AML-193 (cell line): ENCODE measurements around the gene CFL2.
"Not testable (repeated sequence)": the region's sequence is repeated elsewhere in the genome, so short reads cannot be mapped to it uniquely, and the experiment has no call there.

Experiments used
- DNase-seq, 2 experiments: peaks; one replicate each; lab custom pipeline; 2025; lab: John Stamatoyannopoulos, UW

Gene CFL2

DNA sequence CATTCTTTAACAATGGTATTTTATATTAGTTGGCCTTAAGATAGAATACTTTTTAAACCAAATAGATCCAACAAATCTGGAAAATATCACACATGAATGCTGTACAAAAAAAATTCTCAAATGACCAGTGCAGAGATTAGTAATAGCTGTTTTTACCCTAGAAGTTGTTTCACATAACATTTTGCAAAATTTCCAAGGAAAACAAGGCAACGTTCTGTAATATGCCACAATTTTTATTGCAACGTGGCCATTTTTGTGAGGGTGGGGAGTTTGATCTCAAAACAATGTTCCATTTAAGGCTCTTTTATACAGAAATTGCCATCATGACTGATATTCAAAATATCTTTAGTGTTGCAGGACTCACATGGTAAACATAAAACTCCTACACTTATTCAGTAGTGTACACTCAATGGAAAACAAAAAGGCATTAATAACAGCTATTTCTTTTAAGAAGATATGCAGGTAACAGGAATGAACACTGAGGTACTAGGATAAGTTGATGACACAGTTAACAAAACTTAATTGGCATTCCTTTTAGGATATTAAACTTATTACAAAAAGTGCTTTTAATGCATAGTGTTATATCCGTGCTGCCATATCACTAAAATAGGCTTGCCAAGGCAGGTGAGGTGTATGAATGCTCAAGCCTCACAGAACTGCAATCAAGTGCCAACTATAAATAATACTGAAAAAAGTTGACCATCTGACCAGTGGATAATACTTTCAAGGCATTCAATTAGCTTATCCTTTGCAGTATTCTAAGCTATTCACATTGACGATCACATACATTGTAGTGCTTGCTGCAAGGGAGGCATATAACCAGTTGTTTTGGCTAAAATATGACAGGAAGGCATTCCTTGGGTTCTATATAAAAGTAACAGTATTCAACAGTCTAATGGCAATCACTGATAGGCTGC, 2.3 kb downstream of the CFL2 start:
- no peak for DNase-seq

DNA sequence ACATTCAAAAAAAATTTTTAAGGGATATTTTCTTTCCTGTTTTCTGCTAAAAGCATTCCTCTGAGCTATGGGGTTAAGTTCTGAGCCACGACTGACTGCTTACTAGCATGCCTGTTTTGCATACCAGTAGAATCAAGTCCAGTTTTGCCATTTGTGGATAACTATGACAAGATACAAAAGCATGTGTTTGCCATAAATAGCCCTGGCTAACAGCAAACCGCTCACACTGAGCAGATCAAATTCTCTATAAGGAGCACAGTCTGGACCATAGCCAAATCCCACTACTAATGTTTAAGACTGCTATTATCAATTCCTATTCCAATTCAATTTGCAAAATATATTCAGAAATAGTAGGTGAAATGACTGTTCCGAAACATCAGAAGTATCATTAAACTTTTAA, 3.2 kb downstream of the CFL2 start:
- DNase-seq: no peak

DNA sequence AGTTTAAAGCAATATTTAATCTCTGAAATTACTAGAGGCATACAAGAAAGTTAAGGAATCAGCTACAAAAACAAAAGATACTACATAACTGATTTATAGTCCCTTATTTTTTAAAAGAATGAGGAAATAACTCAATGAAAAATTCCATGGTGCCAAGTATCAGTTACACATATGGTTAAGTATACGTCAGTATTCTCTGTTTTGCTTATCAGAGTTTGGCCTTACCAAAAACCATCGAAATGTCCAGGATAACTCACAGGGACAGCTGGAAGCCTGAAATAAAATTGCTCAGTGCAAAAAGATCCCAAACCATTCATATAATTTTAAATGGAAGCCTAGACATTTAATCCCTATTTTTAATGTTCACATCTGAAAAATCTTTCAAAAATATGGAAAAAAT, 3.6 kb downstream of the CFL2 start:
- DNase-seq: no peak

DNA sequence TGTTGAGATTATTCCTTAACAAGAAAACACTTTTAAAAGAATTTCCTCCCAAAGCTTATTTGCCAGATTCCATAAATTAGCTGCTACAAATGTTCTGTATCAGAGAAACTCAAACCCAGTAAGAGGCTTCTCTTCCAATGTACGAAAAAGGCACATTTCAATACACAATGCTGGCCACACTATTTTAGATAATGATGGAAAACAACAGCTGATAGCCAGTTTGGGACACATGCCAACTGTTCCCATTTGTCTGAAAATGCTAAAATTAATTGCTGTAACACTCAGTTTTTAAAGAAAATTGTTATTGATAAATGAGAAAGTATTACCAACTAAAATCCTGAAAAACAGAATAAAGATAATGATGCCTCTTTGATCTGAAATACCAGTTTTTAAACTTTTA, 4.4 kb downstream of the CFL2 start:
- DNase-seq: no peak

DNA sequence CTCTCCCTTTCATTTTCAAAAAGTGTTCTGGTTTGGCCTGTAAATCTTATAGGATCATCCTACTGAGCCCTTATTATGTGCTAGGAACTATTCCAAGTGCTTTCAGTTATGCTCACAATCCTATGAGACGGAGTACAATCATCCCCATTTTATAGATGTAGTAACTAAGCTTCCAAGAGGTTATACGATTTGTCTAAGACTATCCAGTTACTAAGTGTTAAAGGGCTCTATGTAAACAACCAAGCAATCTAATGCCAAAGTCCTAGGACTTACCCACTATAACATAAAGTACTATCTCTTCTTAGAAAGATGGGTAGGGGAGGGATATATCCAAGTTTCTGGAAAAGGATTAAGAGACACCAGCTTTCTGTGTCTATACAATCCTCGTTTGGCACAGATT, 6.7 kb downstream of the CFL2 start:
- DNase-seq: no peak

DNA sequence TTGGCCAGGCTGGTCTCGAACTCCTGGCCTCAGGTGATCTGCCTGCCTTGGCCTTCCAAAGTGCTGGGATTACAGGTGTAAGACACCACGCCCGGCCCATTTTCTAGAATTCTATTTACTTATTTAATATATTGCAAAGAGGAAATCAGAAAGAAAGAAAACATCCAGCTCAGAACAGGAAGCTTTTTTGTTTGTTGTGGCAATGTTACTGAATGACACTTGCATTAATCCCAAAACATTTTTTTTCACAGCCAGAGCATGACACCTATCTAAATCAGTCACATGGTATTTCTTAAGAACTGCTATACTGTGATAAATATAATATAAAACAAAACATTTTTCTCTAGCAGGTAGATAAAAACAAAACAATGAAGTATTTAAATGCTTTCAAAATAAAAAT, 12.6 kb downstream of the CFL2 start:
- DNase-seq: no peak

DNA sequence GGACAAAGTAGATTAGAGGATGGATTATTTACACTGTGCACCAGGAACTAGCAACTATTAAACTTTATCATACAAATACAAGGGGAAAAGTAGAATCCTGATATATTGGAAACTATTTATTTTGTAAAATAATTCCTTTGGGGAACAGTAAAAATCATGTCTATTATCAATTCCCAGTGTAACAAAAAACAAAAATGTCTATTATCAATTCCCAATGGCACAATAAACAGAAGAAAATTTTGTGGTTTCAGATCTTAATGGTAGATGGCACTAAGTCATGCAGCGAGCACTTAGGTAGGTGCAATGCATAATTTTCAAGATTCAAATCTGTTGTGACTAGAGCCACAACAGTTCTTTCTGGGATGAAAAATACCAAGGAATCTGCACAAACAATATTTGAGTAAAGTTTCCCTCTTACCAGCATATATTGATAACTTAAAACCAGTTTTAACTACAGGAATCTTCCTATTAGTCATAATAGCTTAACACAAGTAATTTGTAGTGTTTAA, 13.7 kb downstream of the CFL2 start:
- DNase-seq: no peak

DNA sequence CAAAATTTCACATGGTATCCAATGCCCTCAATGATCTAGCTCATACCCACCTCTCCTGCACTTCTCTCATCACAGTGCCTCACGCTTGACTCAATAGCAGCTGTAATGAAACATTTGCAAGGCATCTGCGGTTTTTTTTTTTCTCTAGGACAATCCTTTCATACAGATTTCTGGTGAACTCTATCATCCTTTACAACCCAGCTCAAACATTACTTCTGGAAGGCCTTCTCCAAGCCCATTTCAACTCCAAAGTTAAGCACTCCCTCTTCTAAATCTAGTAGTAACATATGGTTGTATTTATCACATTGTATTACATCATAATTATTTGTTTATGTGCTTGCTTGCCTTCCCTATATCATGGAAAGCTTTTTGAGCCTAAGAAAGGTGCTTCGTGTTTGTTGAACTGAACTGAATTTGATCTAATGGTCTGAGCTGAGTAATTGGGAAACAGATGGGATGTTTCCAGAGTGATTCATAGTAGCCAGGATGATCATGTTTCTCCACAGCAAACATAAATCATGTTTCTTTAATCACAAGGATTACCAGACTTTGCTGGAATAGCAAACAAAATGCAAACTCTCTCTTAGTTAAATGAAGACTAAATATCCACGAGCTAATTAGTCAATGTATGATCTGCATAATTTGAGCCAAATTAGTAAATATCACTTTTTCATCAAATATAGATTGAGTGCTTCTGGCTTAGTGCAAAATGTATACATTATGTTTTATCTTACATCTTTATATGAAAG, 14.3 kb downstream of the CFL2 start:
- DNase-seq: no peak

DNA sequence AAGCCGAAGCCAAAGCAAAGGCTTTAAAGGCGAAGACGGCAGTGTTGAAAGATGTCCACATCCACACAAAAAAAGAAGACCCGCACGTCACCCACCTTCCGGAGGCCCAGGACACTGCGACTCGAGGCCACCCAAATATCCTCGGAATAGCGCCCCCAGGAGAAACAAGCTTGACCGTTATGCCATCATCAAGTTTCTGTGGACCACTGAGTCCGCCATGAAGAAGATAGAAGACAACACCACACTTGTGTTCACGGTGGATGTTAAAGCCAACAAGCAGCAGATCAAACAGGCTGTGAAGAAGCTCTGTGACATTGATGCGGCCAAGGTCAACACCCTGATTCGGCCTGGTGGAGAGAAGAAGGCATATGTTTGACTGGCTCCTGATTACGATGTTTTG, 20.2 kb downstream of the CFL2 start:
- DNase-seq: not testable (repeated sequence)

DNA sequence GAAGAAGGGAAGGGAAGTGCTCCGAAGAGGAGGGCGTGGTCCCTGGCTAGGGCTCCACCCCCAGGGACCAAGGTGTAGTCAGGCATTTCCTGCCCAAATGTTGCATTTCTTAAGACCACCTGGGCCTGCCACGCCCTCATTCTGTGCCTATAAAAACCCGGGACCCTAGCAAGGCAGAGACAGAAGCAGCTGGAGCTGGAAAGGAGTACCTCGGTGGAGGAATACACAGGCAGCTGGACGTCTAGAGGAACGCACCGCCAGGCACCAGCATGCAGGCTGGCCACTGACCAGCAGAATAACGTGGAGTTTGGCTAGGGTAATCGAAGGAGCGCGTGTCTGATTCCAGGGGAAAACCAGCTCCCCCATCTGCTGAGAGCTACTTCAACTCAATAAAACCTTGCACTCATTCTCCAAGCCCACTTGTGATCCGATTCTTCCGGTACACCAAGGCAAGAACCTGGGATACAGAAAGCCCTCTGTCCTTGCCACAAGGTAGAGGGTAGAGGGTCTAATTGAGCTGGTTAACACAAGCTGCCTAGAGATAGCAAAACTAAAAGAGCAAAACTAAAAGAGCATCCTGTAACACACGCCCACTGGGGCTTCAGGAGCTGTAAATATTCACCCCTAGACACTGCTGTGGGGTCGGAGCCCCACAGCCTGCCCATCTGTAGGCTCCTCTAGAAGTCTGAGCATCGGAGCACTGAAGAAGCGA, 21.0 kb downstream of the CFL2 start:
- no peak for DNase-seq

DNA sequence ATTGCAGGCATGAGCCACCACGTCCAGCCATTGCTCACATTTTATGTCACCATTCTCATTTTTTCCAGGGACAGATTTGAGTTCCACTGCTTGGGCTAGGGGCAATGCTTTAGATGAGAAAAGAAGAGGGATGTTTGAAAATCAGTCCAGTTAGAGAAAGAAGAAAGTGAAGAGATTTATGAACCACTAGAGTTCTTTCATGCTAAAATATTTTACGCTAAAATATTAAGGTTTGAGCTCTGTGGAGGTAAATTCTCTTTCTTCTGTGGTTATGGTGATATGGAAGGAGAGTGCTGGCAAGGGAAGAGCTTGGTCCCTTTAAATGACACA, 21.5 kb downstream of the CFL2 start:
- DNase-seq: no peak

DNA sequence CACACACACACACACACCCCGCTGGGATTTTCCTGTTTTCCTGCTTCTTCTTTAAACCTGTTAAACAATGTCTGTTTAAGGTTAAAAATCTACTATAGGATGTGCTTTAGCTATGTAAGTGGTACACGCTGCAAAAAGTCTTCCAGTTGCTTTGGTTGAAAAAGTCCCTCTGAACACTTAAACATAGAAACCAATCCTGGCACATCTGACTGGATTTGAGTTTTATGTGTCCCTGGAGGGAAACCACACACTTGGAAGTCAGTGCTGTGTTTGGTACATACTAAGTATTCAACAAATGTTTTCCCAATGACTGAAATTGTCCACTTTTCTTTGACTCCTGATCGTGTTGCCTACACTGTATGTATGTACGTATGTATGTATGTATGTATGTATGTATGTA, 22.0 kb downstream of the CFL2 start:
- no peak for DNase-seq

DNA sequence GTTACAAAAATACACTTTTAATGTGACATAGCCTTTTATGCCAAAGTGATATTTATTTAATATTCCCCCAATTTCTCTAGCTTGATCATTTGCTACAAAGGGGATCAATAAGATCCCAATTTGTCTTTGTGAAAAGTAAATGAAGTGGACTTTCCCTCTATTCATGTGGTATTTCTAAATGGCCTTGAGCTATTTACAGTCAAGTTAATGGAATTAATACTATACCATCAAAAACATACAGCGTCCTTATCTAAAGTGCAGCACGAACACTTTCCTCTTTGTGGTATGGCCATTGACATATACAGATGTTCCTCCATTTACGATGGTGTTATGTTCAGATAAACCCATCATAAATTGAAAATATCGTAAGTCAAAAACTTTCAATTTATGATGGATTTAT, 23.2 kb downstream of the CFL2 start:
- no peak for DNase-seq

DNA sequence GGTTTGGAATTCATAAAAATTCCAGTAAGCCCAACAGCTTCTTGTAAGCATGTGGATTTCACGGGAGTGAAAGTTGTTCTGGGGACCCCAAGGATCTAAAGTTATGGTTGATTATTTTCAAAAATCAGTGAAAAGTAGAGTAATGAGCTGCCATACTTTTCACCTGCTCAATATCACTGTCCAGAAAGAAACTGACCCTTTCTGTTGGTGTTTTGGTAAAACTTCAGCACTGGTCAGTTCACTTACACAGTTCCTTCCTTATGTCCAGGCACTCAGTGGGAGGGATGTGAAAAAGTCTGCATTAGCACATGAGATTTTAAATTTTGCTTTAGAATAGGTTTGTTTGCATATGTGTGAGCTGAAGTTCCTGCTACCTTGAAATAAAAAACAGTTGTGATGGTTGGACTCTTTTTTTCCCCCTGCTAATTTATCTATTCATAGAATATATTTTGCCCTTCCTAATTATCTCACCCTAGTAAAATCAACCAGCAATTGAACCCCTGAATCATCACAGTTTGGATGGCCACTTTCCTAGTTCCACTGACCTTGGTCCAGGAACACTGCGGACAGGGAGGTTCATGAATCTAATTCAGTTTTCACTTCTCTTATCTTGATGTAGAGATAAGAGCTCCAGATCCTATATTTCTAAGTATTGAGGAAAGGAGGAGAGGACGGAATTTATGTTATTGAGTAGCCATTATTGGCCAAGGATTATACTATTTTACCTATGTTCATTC, 25.8 kb downstream of the CFL2 start:
- DNase-seq: no peak

DNA sequence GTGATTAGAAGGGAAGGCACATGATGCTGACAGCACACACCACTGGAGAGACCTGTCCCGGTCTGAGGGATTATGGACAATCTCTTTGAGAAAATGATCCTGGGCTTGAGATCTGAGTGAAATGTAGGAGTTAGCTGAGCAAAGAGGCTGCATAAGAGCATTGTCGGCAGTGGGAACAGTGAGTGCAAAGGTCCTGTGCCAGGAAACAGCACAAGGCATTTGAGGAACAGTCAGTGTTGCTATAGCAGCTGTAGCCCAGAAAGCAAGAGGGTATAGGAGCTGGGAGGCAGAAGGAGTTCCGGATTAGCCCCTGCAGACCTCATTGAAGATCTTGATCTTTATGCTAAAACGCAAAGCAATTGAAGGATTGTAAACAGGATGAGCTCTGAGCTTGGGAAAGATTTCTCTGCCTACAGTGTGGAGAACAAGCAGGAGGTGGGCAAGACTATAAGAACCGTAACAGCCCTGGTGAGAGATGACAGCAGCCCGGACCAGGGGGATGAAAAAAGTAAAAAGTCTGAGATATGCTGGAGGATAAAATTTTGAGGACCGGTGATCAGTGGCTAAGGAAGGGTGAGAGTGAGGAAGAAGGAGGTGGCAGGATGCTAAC, 28.5 kb downstream of the CFL2 start:
- no peak for DNase-seq

DNA sequence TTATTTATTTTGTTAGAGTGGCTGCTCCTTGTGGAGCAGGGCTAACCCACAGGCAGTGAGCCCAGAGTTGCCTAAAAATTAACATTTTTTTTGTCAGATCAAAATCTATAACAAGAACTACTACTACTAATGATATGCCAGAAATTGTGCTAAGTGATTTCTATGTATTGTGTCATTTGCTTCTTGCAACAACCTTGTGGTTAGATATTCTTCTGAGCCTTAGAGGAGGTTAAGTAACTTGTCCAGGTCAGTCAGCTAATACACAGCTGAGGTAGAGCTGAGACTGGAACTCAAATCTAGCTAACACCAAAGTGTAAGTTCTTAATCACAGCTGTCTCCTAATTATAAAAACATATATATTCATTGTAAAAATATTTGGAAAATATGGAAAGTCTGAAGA, 29.8 kb downstream of the CFL2 start:
- DNase-seq: peak; percentile 85 to 90

DNA sequence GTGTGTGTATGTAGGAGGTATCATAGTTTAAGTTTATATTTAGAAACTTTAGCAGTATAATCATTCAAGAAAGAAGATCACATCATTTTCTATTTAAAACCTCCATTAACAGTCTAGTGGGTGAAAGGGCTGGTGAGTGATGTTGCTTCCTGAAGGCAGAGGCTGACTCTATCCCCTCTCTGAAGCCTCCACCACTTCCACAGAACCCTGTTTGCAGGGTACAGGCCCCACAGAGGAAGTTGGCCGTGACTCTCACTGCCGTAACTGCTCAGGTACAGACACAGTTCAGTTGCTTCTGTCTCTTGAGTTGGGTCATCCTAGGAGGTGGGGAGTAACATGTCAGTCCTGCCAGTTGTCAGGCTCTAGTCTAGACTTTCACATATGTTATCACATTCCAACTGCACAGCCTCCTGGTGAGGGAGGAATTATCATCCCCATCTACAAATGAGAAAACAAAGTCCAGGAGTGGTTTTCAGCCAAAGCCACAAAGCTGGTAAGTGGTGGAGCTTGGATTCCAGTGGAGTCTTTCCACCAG, 31.5 kb downstream of the CFL2 start:
- DNase-seq: no peak

DNA sequence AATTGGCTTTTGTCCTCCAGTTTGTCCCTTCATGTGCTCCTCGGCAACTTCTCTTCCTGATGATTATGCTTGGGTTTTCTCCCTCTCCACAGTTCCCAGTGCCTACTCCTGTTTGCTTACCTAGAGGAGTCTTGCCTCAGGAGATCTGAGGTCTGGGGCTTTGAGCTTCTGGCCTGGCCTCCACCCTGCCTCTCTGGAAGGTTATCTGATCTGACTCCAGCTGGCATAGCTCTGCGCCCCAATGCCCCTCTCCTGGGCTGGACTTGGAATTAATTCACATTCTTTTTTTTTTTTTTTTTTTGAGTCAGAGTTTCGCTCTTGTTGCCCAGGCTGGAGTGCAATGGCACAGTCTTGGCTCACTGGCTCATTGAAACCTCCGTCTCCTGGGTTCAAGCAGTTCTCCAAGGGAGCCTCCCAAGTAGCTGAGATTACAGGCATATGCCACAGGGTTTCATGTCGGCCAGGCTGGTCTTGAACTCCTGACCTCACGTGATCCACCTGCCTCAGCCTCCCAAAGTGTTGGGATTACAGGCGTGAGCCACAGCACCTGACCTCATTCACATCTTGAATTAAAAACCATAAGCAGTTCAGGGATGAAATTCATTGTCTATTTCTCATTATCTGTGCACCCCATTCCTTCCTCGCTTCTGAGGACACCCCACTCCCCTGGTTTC, 33.5 kb downstream of the CFL2 start:
- DNase-seq: no peak

DNA sequence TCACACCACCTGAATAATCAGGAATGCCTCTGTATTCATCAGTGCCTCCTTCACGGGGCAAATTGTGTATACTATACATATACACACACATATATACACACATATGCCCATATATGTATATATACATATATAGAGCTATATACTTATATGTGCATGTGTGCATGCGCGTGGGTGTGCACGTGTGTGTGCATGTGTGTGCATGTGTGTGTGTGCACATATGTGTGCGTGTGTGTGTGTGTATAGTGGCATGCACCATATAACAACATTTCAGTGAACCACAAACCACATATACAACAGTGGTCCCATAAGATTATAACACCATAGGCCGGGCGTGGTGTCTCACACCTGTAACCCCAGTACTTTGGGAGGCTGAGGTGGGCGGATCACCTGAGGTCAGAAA, 35.7 kb downstream of the CFL2 start:
- DNase-seq: no peak

DNA sequence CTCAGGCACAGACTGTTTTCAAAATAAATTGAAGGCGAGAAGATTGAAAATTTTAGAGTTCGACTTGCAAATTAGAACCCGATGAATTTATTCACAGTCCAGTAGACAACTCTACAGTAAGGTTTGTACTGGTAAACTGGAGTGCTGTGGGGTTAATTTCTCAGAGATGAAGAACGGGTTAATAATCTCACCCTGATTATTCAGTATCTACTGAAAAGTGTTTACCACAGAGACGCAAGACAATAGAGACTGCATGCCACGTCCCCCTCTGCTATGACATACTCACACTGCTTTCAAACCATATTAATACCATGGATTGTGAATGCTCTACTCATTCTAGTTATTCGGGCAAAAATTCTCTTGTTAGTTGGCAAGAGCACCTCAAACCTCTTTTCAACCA, 36.1 kb downstream of the CFL2 start:
- no peak for DNase-seq
